Thoracic aorta (tissue), 2 donors: Measurements from ENCODE around the gene NUP160. TPM values are rescaled to one million over a fixed set of nuclear protein-coding genes. Genes with fewer than 3 reads are reported as not detected.
"Not testable (repeated sequence)": the region's sequence is repeated elsewhere in the genome, so short reads cannot be mapped to it uniquely, and the experiment has no call there.

ENCODE experiments used
- ATAC-seq: fragments of 150-250 bp; one replicate; pipeline ENCODE4 v1.8.0; 2017; ENCODE audit warnings: low read depth; ENCODE audit not compliant: insufficient number of reproducible peaks, low FRiP score
- DNase-seq: peaks from one replicate; pipeline ENCODE4 v3.0.0-alpha.2; 2020; ENCODE audit warnings: low spot score
- H3K27ac ChIP-seq, 2 donors: fragments of 200-600 bp; sonication (generic); 1 replicate in 1 of 2; 2 replicates in 1 of 2; pipeline ENCODE4 v1.5.1; 2016; ENCODE audit warnings: mild to moderate bottlenecking in 2 of 2, moderate library complexity in 2 of 2
- H3K27me3 ChIP-seq: fragments of 200-600 bp; sonication (generic); replicated peaks from 2 replicates; pipeline ENCODE4 v1.6.0; 2016; ENCODE audit warnings: mild to moderate bottlenecking; ENCODE audit not compliant: insufficient read depth
- H3K36me3 ChIP-seq: fragments of 200-600 bp; sonication (generic); one replicate; pipeline ENCODE4 v1.5.1; 2016
- H3K4me1 ChIP-seq, 2 donors: fragments of 200-600 bp; sonication (generic); 1 replicate in 1 of 2; 2 replicates in 1 of 2; pipeline versions ENCODE4 v1.5.1 to v1.6.0; 2016; ENCODE audit warnings: low read depth in 2 of 2, mild to moderate bottlenecking in 1 of 2; ENCODE audit not compliant: control insufficient read depth in 1 of 2
- H3K4me3 ChIP-seq: fragments of 200-600 bp; sonication (generic); 2 replicates; pipeline ENCODE4 v1.5.1; 2016; ENCODE audit warnings: mild to moderate bottlenecking
- H3K9me3 ChIP-seq: fragments of 200-600 bp; sonication (generic); 2 replicates; pipeline ENCODE4 v1.5.1; 2016
- total RNA-seq, 2 donors: library from RNA; depleted of rRNA; stranded (reverse); fragments of >200 nt; gene quantifications; one replicate each; pipeline versions ENCODE4 v1.1.0 to v1.2.3, GENCODE V29; 2016
- TF ChIP-seq, protein P1 (sequence below): fragments of 200-600 bp; sonication (generic); IDR thresholded peaks from one replicate; pipeline ENCODE4 v1.5.1; 2019; ENCODE audit warnings: antibody characterized with exemption

The NUP160 gene
- total RNA-seq, 2 donors from 2014 or later, result 22.2 to 40.8 TPM

DNA sequence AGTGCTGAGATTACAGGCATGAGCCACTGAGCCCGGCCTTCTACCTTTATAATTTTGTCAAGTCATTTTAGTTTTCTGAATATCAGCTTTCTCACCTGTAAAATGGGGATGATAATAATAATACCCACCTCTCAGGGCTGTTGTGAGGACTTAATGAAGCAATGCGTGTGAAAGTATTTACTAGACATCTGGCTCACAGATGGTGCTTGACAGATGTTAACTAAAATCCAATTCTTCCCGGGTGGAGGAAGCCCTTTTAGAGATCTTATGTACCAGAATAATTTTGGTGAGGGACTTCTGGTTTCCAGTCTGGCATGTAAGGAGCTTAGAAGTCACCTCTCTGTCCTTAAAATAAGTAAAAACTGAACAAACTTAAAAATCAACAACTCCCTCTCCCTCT lies 43.7 kb upstream of the NUP160 start:
- no peak for DNase-seq
- TF ChIP-seq, protein P1, sequence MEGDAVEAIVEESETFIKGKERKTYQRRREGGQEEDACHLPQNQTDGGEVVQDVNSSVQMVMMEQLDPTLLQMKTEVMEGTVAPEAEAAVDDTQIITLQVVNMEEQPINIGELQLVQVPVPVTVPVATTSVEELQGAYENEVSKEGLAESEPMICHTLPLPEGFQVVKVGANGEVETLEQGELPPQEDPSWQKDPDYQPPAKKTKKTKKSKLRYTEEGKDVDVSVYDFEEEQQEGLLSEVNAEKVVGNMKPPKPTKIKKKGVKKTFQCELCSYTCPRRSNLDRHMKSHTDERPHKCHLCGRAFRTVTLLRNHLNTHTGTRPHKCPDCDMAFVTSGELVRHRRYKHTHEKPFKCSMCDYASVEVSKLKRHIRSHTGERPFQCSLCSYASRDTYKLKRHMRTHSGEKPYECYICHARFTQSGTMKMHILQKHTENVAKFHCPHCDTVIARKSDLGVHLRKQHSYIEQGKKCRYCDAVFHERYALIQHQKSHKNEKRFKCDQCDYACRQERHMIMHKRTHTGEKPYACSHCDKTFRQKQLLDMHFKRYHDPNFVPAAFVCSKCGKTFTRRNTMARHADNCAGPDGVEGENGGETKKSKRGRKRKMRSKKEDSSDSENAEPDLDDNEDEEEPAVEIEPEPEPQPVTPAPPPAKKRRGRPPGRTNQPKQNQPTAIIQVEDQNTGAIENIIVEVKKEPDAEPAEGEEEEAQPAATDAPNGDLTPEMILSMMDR, result no peak
- Histone ChIP-seq H3K27ac (no peak overlapping the region), H3K36me3 (no peaks in the 10 kb centered on the region), H3K4me1 (no peaks in the 10 kb centered on the region), H3K27me3 (no peaks in the 10 kb centered on the region), H3K4me3 (no peak overlapping the region), H3K9me3 (no peaks in the 10 kb centered on the region)
- no peak for ATAC-seq

DNA sequence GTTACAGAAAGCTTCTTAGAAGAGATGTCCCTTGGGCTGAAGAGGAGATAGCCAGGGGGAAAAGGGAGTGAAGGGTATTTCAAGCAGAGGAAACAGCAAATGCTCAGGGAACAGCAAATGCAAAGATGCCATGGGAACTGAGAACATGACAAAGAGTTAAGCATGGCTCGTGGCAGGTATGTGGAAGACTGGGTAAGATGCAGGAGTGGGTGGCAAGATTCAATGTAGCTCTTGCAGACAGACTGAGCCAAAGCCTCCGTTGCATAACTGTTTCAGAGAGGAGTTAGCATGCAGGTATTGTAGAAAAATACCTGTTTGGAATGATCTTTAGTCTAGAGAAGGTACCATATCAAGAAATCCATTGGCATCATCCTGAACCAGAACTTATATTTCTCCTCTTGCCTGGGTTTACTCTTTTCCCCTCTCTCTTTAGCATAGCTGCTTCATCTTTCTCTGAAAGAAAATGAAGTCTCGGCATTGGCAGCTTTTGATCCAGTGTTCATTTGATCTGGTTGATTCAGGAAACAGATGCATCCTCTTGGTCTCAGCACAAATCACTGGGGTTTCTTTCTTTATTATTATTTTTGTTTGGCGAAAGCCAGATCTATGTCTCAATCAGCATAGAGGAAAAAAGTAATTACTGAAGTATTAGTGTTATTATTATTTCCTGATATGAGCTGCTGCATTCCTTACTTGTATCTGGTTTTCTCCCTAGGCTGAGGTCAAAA lies 41.7 kb upstream of the NUP160 start:
- H3K9me3 ChIP-seq, result no peaks in the 10 kb centered on the region
- DNase-seq (no peak), ATAC-seq (no peak)
- peaks cover 0 to 7% of the 10 kb centered on the region in 2 donors for H3K4me1 ChIP-seq
- H3K27ac ChIP-seq, result no peak overlapping the region
- no peaks in the 10 kb centered on the region for H3K36me3 ChIP-seq
- H3K4me3 ChIP-seq, result no peak overlapping the region
- no peaks in the 10 kb centered on the region for H3K27me3 ChIP-seq
- TF ChIP-seq, protein P1, result no peak

DNA sequence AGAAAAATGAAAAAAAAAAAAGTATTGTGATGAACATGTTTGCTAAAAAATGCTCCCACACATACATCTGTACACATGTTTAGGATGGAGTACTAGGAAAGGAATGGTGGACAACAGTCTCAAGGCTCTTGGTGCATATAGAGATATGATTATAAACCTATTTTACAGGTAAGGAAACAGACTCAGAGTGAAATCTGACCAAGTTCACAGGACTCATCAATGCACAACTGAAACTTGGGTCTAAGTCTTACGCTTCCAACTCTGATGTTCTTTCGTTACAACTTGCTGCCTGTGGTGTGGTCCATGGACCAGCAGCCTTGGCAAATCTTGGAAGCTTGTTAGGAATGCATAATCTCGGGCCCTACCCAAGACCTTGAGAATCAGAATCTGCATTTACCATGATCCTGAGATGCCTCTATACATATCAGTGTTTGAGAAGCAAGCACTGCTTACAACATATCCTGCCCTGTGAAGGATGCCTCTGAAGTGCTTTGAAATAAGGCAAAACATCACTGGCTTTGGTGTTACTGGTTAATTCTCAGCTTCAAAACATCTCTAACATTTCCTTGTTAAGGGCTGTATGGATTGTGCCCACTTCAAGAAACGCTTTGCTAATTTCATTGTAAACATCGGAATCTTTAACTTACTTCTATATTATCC lies 39.9 kb upstream of the NUP160 start:
- TF ChIP-seq, protein P1, result no peak
- Histone ChIP-seq H3K9me3 (no peaks in the 10 kb centered on the region), H3K4me1 (peaks cover 0 to 7% of the 10 kb centered on the region in 2 donors), H3K27ac (no peak overlapping the region), H3K27me3 (no peaks in the 10 kb centered on the region), H3K36me3 (no peaks in the 10 kb centered on the region), H3K4me3 (no peak overlapping the region)
- DNase-seq, result no peak
- no peak for ATAC-seq

DNA sequence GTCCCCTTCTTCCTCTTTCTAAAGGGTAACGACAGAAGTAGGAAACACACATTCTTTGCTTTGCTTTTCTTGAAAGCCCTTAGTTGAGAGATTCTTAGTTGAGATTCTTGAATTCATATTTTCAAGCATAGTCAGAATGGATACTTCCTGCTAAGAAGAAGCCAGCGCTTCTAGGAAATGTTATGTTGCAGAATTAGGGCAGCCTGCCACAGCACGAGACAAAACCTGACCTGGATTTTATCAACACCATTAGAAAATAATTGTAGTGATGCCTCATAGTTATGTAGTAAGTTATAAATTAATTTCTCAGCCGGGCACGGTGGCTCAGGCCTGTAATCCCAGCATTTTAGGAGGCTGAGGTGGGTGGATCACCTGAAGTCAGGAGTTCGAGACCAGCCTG lies 37.9 kb upstream of the NUP160 start:
- ATAC-seq, result no peak
- peaks cover 0 to 7% of the 10 kb centered on the region in 2 donors for H3K4me1 ChIP-seq
- TF ChIP-seq, protein P1, result no peak
- no peak for DNase-seq
- no peak overlapping the region for H3K4me3 ChIP-seq
- no peak overlapping the region for H3K27ac ChIP-seq
- no peaks in the 10 kb centered on the region for H3K27me3 ChIP-seq
- H3K9me3 ChIP-seq, result no peaks in the 10 kb centered on the region
- H3K36me3 ChIP-seq, result no peaks in the 10 kb centered on the region

DNA sequence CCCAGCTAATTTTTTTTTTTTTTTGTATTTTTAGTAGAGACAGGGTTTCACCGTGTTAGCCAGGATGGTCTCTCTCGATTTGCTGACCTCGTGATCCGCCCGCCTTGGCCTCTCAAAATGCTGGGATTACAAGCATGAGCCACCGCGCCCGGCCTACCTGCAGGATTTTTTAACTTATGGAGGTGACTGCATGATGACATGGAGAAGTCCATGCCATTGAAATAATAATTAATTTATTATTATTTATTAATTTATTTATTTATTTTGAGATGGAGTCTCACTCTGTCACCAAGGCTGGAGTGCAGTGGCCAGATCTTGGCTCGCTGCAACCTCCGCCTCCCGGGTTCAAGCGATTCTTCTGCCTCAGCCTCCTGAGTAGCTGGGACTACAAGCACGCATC lies 34.3 kb upstream of the NUP160 start:
- H3K27me3 ChIP-seq, ATAC-seq, H3K27ac ChIP-seq, H3K4me3 ChIP-seq, H3K9me3 ChIP-seq, H3K4me1 ChIP-seq, DNase-seq, H3K36me3 ChIP-seq: not testable (repeated sequence)
